RWPE2 (cell line): ENCODE data around the gene CLMN.

ENCODE experiments used
- ATAC-seq: fragments of 200-7000 bp; cut with Tn5 transposase; 3 replicates; pipeline ENCODE4 v1.9.1; 2021; ENCODE audit warnings: low read depth
- DNase-seq: peaks from one replicate; pipeline ENCODE4 v3.0.0-alpha.2; 2020; ENCODE audit warnings: low spot score
- H3K27ac ChIP-seq: fragments of 450-650 bp; 2 replicates; pipeline ENCODE4 v1.5.1; 2017; ENCODE audit warnings: mild to moderate bottlenecking; ENCODE audit not compliant: poor library complexity, severe bottlenecking
- H3K27me3 ChIP-seq: fragments of 250-450 bp; sonication (Bioruptor Pico); 2 replicates; pipeline ENCODE4 v1.5.1; 2021; ENCODE audit warnings: mild to moderate bottlenecking, moderate library complexity; ENCODE audit not compliant: insufficient read depth, poor library complexity, severe bottlenecking
- H3K36me3 ChIP-seq: fragments of 250-450 bp; sonication (Bioruptor Pico); 2 replicates; pipeline ENCODE4 v1.5.1; 2020; ENCODE audit warnings: low read depth, mild to moderate bottlenecking, moderate library complexity
- H3K4me1 ChIP-seq: fragments of 250-450 bp; sonication (Bioruptor Pico); 2 replicates; pipeline ENCODE4 v1.5.1; 2021; ENCODE audit warnings: mild to moderate bottlenecking, moderate library complexity; ENCODE audit not compliant: insufficient read depth, poor library complexity, severe bottlenecking
- H3K4me3 ChIP-seq: fragments of 250-450 bp; sonication (Bioruptor Pico); 2 replicates; pipeline ENCODE4 v1.5.1; 2021; ENCODE audit warnings: mild to moderate bottlenecking, moderate library complexity; ENCODE audit not compliant: severe bottlenecking
- H3K9me3 ChIP-seq: fragments of 250-450 bp; sonication (Bioruptor Pico); 2 replicates; pipeline ENCODE4 v1.5.1; 2021; ENCODE audit warnings: mild to moderate bottlenecking, moderate library complexity; ENCODE audit not compliant: severe bottlenecking
- TF ChIP-seq, protein P1 (sequence below): fragments of 450-650 bp; IDR thresholded peaks from one replicate; pipeline ENCODE4 v1.5.1; 2017; ENCODE audit warnings: mild to moderate bottlenecking, moderate library complexity; ENCODE audit not compliant: poor library complexity, severe bottlenecking

The CLMN gene

DNA sequence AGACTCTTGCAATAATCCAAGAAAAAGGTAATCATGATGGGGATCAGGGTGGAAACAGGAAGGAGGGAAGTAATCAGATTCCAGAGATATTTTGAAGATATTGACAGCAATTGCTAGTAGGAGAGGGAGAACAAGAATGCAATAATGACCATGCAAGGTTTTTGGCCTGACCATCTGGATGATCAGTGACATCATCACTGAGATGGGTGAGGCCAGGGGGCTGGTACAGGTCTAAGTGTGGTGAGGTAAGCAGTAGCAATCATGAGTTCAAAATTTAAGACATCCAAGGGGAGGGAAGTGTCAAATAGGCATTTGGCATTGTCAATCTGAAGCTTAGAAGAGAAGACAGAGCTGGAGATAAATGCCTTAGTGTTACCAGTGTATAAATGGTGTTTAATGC is 24.8 kb upstream of the CLMN start:
- TF ChIP-seq, protein P1, sequence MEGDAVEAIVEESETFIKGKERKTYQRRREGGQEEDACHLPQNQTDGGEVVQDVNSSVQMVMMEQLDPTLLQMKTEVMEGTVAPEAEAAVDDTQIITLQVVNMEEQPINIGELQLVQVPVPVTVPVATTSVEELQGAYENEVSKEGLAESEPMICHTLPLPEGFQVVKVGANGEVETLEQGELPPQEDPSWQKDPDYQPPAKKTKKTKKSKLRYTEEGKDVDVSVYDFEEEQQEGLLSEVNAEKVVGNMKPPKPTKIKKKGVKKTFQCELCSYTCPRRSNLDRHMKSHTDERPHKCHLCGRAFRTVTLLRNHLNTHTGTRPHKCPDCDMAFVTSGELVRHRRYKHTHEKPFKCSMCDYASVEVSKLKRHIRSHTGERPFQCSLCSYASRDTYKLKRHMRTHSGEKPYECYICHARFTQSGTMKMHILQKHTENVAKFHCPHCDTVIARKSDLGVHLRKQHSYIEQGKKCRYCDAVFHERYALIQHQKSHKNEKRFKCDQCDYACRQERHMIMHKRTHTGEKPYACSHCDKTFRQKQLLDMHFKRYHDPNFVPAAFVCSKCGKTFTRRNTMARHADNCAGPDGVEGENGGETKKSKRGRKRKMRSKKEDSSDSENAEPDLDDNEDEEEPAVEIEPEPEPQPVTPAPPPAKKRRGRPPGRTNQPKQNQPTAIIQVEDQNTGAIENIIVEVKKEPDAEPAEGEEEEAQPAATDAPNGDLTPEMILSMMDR = no peak
- no peak for ATAC-seq
- Histone ChIP-seq H3K36me3 (no peaks in the 10 kb centered on the region), H3K27me3 (no peaks in the 10 kb centered on the region), H3K4me1 (peaks cover 8% of the 10 kb centered on the region), H3K27ac (no peak overlapping the region), H3K4me3 (no peak overlapping the region), H3K9me3 (no peaks in the 10 kb centered on the region)
- DNase-seq = no peak

DNA sequence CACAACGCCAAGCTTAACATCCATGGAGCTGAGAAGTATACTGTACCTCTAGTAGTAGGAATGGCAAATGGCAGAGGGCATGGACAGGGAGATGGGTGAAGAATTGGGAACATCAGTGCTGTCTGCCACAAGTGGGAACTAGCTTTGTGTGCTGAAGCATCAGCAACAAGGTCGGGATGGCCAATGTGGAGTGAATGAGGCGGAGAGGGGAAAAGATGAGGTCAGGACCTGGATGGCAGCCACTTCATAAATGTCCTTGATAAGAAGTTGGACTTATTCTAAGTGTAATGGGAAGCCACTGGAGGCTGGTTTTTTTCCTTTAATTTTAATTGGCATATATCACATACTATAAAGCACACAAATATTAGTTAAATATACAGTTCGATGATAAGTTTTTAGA is 21.9 kb upstream of the CLMN start:
- H3K27ac ChIP-seq = no peak overlapping the region
- no peak overlapping the region for H3K4me3 ChIP-seq
- no peaks in the 10 kb centered on the region for H3K9me3 ChIP-seq
- peaks cover 8% of the 10 kb centered on the region for H3K4me1 ChIP-seq
- no peaks in the 10 kb centered on the region for H3K36me3 ChIP-seq
- no peak for DNase-seq
- ATAC-seq = no peak
- TF ChIP-seq, protein P1 = no peak
- H3K27me3 ChIP-seq = no peaks in the 10 kb centered on the region

DNA sequence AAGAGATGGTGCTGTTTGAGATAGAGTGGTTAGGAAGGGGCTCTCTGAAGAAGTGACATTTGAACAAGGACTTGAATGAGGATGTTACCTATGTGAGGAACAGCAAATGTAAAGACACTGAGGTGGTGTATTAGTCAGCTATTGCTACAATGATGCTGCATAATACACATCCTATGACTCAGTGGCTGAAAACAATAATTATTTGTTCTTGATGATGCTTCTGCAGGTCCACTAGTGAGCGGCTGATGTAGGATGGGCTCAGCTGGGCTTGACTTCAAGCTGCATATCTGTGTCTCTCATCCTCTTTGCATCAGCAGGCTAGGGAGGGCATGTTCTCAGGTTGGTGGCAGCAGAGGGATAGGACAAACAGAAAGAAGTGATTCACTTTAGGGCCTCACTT is 21.4 kb upstream of the CLMN start:
- DNase-seq = no peak
- TF ChIP-seq, protein P1 = no peak
- Histone ChIP-seq H3K9me3 (no peaks in the 10 kb centered on the region), H3K27me3 (no peaks in the 10 kb centered on the region), H3K27ac (no peak overlapping the region), H3K4me1 (peaks cover 8% of the 10 kb centered on the region), H3K4me3 (no peak overlapping the region), H3K36me3 (no peaks in the 10 kb centered on the region)
- no peak for ATAC-seq

DNA sequence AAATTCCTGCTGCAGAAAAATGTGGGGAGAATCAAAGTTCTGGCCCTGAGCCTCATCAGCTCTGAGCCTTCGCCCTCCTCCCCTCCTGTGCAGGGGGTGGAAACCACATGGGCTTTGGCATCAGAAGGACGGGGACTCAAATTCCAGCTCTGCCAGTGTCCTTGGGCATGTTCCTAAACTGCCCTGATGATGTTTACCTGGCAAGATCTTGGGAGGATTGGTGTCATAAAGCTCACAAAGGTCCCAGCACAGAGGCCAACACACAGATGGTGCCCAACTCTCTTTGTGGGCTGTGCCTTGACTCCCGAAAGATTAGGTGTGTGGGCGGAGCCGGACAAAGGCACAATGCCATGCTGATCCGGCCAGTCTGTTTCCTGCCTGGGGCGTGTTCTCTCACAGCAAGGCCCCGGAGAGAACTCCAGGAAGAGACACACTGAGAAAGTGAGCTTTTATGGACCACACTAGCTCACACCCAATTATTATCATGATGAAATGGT is 20.5 kb upstream of the CLMN start:
- no peak for DNase-seq
- Histone ChIP-seq H3K27me3 (no peaks in the 10 kb centered on the region), H3K27ac (no peak overlapping the region), H3K4me3 (no peak overlapping the region), H3K9me3 (no peaks in the 10 kb centered on the region), H3K4me1 (peaks cover 8% of the 10 kb centered on the region), H3K36me3 (no peaks in the 10 kb centered on the region)
- no peak for ATAC-seq
- TF ChIP-seq, protein P1 = no peak

DNA sequence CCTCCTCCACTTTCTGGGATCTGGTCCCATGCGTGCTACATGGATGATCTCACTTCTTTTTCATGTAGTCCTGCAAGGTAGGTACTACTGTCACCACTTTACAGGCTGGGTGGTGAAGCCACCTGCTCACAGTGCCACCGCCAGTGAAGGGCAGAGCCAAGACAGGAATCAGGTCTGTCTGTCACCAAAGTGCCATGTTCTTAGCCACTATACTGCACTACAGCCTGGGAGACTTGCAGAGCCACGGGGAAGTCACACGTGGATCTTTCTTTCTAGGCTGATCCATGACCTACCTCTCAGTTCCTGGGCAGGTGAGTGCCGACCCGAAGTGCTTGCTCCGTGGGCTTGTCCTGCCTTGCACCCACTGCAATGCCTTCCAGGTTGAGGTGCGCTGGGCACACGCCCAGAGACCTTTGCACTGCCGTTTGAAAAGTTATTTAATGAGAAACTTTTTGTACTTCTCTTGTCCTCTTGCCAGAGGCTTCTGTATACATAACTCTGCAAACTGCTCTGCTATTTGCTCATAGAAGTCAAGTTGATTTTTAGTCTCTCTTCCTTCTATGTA is 19.7 kb upstream of the CLMN start:
- TF ChIP-seq, protein P1 = no peak
- no peak overlapping the region for H3K27ac ChIP-seq

More for the DNA sequence above, 19.7 kb upstream of the CLMN start:
- DNase-seq (no peak), ATAC-seq (no peak)
- no peaks in the 10 kb centered on the region for H3K27me3 ChIP-seq
- no peak overlapping the region for H3K4me3 ChIP-seq
- H3K9me3 ChIP-seq = no peaks in the 10 kb centered on the region
- H3K4me1 ChIP-seq = peaks cover 8% of the 10 kb centered on the region
- H3K36me3 ChIP-seq = no peaks in the 10 kb centered on the region
